Left renal pelvis (tissue), 4 donors: Measurements from ENCODE around the gene GRAMD1A. TPM values are rescaled to one million over a fixed set of nuclear protein-coding genes. Genes with fewer than 3 reads are reported as not detected.

Source experiments
- DNase-seq, 4 donors: peaks; one replicate each; pipeline ENCODE4 v3.0.0-alpha.2; 2013; ENCODE audit warnings: low read depth in 4 of 4, low spot score in 3 of 4
- polyA plus RNA-seq, 4 donors: library from polyadenylated mRNA; unstranded; fragments of 120-200 nt; gene quantifications; one replicate each; pipeline ENCODE4 v1.2.1, GENCODE V29; 2013; ENCODE audit not compliant: insufficient read length in 4 of 4

Gene GRAMD1A
- polyA plus RNA-seq, 4 donors: 47.1 to 102 (median 66.3) TPM

DNA sequence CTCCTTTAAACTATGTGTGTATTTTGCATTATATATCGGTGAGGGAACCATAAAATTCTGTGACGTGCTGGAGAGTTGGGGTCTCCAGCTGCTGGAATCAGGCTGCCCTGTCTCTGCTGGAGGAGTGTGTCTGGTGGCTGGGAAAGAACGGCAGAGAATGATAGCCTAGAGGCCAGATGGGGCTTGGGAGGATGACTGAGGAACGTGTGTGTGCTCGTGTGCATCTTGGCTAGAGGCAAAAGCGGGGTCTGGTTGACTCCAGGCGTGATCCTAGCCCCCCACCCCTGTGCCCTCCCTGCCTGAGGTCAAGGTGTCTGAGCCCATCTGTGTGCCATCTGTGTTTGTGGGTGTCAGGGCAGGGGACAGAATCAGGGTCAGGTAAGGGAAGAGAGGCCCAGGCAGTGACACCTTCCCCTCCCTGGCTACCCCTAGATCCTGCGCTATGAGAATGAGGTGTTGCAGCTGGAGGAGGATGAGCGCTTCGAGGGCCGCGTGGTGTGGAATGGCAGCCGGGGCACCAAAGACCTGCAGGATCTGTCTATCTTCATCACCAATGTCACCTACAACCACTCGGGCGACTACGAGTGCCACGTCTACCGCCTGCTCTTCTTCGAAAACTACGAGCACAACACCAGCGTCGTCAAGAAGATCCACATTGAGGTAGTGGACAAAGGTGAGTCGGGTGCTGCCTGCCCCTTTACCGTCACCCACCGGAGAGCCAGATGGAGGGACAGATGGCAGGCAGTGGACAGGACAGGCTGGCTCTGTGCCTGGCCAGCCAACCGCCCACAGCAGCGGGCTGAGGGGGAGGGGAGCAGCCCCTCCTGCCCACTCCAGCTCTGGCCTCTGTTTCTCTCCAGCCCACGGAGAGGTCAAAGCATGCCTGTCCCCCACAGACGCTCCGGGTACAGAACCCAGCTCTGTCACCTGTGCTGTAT is 33.2 kb downstream of the GRAMD1A start:
- no peak for DNase-seq

DNA sequence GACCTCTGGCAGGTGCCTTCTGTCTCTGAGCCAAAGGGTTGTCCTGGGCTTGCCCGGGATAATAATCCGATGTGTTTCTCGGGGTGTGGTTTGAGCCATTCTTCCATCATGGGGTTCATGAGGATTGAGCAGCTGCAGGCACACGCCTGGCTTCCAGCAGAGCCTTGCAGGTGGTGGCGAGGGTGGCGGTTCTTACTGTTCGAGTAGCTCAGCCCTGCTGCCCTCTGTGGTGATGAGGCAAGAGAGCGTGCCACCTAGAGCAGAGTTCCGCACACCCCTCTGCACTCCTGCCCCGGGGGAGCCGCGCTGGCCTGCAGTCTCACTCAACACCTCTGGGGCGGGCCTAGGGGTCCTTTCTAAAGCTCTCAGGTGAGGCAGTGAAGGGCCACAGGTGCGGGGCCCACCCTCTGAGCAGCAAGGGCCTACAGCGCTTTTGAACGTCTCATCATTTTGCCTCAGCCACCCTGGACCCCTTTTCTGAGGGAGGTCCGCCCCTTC is 33.9 kb downstream of the GRAMD1A start:
- DNase-seq: no peak

DNA sequence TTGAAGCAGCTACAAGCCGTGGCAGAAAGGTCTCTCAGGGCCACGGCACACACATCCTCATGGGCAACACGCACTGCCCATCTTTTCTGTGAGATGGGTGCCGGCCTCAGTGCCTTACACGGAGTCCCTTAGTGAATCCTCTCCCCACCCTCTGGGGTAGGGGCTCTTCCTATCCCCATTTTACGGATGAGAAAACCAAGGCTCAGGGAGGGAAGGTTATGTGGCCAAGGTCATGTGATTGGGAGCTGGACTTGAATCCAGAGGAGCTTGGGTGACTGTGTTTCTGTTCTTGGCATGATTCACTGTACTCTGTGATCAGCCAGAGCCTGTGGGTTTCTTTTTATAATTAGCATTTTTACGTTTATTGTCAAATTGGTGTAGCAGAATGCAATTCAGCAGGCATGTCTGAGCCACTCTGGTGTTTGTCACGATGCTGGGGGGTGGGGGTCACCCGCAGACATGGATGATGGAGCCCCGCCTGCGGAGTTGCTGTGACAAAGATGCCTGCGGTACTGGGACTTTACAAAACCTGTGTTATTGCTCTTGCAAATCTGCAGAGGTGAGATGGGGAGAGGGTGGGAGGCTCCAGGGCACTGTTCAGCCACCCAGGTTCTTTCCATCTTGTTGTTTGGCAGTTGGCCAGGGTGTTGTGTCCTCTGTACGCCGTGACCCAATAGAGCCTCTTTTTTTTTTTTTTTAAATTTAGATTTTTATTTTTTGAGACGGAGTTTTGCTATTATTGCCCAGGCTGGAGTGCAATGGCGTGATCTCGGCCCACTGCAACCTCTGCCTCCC is 34.7 kb downstream of the GRAMD1A start:
- no peak for DNase-seq

DNA sequence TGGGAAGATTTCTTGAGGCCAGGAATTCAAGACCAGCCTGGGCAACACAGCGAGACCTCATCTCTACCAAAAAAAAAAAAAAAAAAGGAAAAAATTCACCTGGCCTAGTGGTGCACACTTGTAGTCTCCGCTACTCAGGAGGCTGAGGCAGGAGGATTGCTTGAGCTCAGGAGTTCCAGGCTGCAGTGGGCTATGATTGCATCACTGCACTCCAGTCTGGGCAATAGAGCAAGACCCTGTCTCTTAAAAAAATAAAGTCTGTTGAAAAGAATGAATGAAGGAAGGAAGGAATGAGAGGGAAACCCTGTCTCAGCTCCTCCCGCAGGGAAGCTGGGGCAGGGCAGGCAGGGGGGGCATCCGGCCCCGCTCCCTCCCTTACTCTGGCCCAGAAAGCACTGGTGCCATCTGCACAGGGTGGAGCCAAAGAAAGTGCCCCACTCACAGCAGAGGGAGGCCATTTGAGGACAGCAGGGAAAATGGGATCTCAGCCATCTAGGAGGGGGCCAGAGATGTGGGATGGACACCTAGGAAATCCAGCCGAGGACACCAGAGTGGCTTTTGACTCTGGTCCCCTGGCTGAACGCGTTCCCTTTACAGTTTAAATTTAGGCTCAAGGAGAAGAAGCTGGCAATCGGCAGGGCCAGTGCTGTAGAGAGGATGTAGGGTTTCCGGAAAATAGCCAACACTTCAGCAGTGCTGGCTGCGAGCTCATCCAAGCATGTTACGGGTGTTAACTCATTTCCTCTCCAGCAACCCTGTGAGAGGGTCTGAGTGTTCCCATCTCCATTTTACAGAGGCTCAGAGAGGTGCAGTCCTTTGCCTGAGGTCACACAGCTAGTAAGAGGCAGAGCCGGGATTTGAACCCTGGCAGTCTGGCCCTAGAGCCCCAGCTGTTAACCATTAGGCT is 37.8 kb downstream of the GRAMD1A start:
- DNase-seq: no peak

DNA sequence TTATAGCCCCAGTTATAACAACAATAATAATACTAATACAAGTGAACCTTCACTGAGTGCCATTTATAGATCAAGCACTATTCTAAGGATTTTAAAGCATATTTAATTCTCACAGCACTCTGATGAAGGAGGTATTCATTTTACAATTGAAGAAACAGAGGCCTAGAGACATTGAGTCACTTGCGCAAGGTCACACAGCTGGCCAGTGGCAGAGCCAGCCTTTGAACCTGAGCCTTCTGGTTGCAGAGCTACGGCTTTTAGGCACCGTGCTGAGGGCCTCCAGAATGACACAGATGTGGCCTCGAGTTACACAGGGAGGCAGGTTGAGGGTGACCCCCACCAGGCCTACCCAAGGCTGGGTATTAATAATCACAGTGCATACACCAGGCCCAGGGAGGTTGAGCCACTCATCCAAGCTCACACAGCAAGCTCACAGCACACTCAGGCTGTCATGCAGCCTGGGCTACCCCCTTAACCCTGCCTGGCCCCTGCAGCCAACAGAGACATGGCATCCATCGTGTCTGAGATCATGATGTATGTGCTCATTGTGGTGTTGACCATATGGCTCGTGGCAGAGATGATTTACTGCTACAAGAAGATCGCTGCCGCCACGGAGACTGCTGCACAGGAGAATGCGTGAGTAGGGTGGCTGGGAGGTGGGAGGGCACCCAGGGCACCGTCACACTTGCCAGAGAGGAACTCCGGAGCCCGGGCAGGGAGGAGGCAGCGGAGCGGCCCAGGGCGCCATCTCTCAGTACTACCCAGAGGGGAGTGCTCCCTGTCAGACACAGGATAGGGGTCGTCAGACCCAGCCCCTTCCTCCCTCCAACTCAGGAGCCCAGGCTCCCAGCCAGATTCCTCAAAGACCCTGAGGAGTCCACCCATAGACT is 38.7 kb downstream of the GRAMD1A start:
- no peak for DNase-seq

DNA sequence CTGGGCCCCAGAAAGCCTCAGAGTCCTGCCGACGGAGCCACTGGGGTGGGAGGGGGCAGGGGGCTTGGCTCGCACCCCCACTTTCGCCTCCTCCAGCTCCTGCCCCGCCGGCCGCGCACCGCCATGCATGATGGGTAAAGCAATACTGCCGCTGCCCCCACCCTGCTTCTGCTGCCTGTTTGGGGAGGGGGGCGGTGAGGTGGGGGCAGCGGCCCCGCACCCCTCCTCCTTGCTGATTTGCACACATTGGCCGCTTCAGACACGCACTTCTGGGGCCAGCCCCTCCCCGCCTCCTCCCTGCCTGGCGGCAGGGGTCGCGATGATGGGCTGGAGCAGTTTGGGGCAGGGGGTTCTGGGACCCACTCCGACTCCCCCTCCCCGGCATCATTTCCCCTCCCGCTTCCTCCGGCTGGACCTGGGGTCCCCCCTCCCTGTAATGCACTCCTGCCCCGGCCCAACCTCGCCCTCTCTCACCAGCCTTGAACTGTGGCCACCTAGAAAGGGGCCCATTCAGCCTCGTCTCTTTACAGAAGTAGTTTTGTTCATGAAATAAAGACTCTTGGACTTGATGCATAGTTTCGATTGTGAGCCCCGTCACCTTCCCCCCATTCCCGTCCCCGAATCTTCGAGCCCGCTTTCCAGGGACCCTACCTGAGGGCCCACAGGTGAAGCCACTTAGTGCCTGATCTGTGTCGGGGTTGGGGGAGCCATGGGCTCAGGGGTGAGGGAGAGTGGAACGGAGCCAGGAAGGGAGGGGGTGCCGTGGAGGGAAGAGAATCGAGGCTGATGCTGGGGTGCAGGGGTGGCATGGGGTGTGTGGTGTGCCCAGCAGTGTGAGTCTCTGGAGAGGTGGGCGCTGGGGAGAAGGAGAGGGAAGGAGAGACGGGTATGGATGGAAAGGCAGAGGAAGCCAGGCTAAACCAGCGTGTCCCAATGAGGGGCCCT is 40.0 kb downstream of the GRAMD1A start:
- no peak for DNase-seq

DNA sequence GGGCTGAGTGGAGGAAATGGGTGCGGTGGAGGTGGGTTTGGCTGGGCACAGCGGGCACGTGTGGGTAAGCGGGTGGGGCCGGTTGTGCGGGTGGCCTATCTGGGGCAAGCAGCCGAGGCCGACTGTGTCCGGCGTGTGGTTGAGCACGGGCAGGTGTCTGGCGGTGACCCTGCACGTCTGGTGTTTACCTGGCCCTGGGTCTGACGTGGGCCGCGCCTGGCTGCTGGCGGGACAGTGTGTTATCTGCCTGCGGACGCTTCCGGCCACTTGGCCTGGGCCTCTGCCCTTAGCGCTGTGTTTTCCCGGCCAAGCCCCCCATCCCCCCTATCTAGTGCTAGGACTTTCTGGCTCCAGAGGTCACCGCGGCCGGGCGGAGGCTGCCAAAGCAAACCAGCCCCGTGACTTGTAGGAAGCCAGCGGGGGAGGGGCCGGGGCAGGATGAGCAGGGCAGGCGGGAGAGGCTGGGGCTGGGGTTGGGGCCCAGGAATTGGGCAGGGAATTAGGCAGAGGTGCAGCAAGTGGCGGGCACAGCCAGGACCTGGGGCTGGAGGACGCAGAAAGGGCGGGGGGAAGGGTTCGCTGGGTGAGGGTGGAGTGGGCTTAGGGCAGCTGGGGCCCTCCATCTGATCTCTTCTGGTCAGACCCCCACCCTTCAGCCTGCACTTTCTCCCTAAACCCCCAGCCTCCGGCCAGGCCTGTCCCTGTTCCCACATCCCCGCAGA is 40.9 kb downstream of the GRAMD1A start:
- DNase-seq: no peak

DNA sequence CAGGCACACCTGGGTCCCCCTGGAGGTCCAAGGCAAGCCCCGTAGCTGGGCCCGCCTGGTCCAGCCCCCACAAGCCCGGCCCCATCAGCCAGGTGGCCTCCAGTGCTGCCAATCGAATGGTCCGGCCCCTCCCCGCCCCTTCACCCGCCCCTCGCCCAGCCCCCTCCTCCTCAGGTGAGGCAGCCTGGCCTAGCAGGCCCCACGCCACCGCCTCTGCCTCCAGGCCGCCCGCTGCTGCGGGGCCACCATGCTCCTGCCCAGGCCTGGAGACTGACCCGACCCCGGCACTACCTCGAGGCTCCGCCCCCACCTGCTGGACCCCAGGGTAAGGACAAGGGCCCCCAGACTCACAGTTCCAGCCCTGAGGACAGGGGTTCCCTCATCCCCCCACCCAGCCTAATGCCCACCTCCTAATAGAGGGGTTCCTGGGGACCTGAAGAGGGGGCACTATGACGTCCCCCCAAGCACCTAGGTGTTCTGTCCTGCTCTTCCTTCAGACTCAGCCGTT is 41.5 kb downstream of the GRAMD1A start, which contains the start of gene HPN:
TSS of gene HPN (plus strand) at position 174 of the 508 bp plus-strand sequence. CDS start 786 bp downstream, outside the sequence.
- no peak for DNase-seq

DNA sequence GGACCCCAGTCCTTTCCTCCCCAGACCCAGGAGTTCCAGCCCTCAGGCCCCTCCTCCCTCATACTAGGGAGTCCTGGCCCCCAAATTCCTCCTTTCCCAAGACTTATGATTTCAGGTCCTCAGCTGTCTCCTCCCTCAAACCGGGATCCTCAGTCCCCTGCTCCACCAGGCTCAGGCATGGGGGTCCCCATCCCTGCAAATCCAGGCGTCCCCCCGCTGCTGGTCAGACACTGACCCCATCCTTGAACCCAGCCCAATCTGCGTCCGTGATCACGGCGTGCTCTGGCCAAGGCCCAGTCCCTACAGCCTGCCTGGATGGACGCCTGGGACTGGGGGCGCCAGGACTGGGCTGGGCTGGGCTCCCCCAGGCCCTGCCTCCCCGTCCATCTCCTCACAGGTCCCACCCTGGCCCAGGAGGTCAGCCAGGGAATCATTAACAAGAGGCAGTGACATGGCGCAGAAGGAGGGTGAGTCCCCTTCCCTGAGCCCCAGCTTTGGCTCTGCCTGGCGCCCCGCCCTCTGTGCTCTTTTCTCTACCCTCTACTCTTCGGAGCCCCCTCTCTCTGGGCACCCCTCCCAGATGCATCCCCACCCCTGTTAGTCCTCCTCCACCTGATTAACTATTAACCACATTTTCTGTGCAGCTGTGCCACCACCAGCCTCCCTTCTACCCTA is 42.1 kb downstream of the GRAMD1A start:
- DNase-seq: no peak

DNA sequence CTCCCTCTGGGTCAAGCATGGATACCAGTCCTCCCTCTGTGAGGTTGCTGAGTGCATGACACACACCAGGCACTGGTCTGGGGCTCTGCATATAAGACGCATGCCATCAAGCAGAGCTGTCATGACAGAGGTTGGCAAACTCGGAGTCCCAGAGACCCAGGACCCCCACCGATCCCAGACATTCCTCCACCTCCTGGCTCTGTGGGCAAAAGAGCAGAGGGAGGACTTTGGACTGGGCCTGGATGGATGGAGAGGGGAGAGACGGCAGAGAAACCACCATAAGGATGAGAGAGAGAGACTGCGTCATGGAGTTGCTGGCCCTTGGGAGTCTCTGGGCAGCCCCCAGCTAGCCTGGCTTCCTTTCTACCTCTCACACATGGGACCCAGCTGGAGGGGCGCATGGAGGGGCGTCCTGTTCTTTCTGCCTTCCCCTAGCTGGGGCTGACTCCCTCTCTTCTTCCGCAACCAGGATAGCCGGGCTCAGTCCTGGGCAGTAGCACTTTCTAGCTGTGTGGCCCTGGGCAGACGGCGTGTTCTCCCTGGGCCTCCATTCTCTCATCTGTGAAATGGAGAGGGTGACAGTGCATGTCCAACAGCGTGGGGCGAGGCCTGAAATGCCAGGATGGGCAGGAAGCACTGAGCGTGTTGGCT is 43.0 kb downstream of the GRAMD1A start:
- no peak for DNase-seq

DNA sequence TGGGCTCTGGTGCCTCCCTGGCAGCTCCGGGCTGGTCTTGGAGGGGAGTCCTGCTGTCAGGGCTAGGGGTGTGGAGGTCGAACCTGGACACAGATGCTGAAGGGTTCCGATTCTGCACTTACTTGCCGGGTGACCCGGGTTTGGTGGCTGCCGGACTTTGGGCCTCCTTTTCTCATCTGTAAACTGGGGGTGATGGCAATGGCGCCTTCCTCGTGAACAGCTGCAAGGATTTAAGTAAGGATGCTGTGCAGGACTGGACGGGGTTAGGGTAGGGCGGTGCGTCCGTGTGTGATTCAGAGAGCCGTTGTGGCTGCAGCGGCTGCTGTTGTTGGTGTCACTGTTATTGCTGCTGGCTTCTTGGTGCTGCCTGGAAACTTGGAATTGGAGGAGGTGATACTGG is 43.8 kb downstream of the GRAMD1A start:
- DNase-seq: no peak

DNA sequence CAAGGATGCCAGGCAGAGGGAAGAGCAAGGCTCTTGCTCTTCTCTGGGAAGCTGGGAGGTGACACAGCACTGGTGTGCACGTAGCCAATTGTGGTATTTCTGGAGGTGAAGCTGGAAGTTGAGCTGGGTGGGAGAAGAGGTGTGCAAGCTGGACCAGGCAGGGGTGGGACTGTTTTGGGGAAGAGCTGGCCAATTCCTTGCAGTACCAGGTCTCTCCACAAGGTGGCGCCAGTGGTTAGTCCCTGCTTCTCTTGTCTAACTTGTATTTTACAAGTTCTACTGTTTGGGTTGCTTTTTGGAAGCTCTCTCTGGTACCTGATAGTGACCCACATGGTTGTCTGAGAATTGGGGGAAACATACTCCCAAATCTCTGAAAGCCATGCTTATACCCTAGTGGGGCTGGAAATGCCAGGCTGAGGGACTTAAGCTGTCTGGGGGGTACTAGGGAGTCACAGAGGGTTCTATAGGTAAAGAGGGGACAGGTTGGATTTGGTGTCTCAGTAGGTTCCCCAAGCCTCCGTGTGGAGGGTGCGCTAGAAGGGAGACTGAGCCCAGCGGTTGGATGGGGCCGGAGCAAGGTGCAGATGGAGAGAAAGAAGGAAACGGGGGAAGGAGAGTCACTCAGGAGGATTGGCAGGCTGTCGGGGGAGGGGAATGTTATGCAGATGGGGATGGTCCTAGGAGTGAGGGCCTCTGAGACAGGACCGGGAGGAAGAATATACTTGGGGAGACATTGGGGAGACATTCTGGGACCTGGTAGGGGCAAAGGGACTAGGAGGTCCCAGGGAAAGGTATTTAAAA is 44.4 kb downstream of the GRAMD1A start:
- no peak for DNase-seq

DNA sequence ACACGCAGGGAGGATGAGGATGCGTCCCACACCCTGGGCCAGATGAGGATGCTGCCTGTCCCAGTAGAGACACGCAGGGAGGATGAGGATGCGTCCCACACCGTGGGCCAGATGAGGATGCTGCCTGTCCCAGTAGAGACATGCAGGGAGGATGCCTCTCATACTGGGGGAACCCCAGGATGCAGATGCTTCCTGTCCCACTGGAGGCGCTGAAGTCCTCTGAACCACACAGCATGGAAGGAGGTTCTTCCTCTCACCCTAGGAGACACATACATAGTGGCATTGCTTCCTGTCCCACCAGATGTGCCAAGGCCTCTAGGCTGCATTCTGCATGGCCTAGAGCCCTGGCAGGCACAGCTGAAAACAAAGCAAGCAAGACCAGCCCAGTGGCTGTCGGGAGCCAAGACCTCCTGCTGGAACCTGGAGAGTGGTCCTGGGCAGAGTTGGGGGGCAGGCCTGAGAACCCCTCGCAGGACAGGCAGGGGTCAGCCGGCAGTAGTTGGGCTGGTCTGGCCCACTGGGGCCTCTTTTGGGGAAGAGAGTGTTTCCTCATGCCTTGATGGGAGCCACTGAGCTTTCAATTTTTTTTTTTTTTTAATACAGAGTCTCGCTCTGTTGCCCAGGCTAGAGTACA is 45.7 kb downstream of the GRAMD1A start:
- DNase-seq: no peak

DNA sequence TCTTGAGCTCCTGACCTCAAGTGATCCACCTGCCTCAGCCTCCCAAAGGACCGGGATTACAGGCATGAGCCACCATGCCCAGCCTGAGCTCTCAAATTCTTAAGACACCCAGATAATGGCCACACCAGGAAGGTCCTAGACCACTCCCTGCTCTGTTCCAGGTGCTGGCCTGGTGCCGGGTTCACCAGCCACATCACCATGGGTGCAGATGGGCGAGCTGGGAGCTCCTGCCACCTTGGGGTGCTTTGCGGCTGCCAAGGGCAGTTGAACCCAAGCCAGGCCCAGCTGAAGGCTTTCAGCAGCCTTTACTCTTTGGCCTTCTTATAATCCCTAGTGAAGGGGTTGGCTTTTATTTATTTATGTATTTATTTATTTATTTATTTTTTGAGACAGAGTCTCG is 46.3 kb downstream of the GRAMD1A start:
- DNase-seq: no peak

DNA sequence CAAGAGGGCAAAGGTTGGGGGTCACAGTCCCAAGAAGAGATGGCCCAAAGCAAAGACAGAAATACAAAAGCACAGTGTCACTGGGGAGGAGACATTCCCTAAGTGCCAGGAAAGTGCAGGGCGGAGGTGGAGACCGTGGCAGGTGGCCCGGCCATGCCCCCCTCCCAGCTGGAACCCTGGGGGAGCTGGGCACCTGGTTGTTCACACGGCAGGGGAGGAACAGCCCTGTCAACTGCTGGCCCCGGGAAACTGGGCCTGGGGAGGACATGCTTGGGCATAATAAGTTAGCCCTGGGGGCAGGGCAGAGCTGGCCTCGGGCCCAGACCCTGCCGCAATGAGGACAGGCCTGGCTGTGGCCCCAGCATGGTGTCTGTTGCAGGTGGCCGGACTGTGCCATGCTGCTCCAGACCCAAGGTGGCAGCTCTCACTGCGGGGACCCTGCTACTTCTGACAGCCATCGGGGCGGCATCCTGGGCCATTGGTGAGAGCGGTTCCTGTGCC is 48.8 kb downstream of the GRAMD1A start:
- no peak for DNase-seq
